Right forelimb (tissue), 1 donor: ENCODE measurements around the gene B4GALT3.

Experiments used
- DNase-seq: peaks from one replicate; pipeline ENCODE4 v3.0.0-alpha.2; 2018

B4GALT3 gene

DNA sequence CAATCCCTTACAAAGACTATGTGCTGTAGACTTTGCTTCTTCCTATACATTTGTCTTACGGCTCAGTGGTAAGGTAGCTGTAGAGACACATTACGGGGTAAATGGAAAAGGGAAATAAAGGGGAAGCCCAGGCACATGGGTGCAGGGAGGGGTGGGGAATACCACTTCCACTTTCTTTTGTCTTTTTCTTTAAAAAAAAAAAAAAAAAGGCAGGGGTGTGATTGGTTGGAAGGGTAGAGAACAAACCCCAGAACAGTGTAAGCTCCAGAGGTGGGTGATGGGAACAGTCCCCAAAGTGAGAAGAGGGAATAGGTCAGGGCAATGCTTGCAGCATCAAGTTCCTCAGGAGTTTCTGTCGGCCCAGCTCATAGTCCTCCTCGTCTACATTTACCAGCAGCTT lies 55.5 kb downstream of the B4GALT3 start:
- DNase-seq, result no peak
